ENCODE measurements around the gene FGF1. TPM values are rescaled to one million over a fixed set of nuclear protein-coding genes. Genes with fewer than 3 reads are reported as not detected.

Gene FGF1
- total RNA-seq, 1 experiment from 2014 or later, result not detected

GRCh38 chr5:142653321-142653720 lies 32.6 kb downstream of the FGF1 start:
- ChIA-PET CTCF (no interaction called here), POLR2A (no interaction called here)
- DNase-seq (ENCODE audit: low read depth, low spot score), result no peak
- Histone ChIP-seq H3K27me3 (ENCODE audit: control insufficient read depth, insufficient read depth, low read length) (no peaks in the 10 kb centered on the region), H3K27ac (ENCODE audit: low read length) (no peak overlapping the region), H3K4me3 (ENCODE audit: low read depth in 2 of 2, low read length in 2 of 2) (no peak overlapping the region), H3K9me3 (ENCODE audit: control insufficient read depth, insufficient read depth, low read depth, low read length) (no peaks in the 10 kb centered on the region), H3K4me1 (ENCODE audit: control insufficient read depth, insufficient read depth, low read length) (no peaks in the 10 kb centered on the region; the same call in 1 of the 2 replicates), H3K36me3 (ENCODE audit: control insufficient read depth, insufficient read depth, low read length) (no peaks in the 10 kb centered on the region)
- no peak for ATAC-seq
- intact Hi-C loops (cut with micrococcal nuclease; ENCODE audit: unreplicated experiment), result no loop called here
- BruUV-seq (replicated peaks), result no TSS peak
- in situ Hi-C loops (cut with HindIII; ENCODE audit: low pct_unique_long_range_greater_than_20kb, low sequenced_read_pairs), result no loop called here
- TF ChIP-seq POLR2AphosphoS5 (IDR thresholded peaks at IDR 0.05; ENCODE audit: low read depth, low read length), result no peak
- no peak for TF ChIP-seq TCF7L2 (IDR thresholded peaks at IDR 0.05; ENCODE audit: low read depth, low read length)
- TF ChIP-seq SIN3A (IDR thresholded peaks at IDR 0.05; ENCODE audit: borderline replicate concordance, insufficient read depth, low read depth, low read length), result no peak
- no peak for TF ChIP-seq CTCF (IDR thresholded peaks at IDR 0.05)
- no peak for TF ChIP-seq REST (IDR thresholded peaks at IDR 0.05; ENCODE audit: insufficient read depth in 1 of 2, low read depth in 2 of 2, low read length in 1 of 2)

- no TSS peak for BruUV-seq (replicated peaks)
- Histone ChIP-seq H3K27ac (ENCODE audit: low read length) (no peak overlapping the region), H3K36me3 (ENCODE audit: control insufficient read depth, insufficient read depth, low read length) (no peaks in the 10 kb centered on the region), H3K9me3 (ENCODE audit: control insufficient read depth, insufficient read depth, low read depth, low read length) (no peaks in the 10 kb centered on the region), H3K4me1 (ENCODE audit: control insufficient read depth, insufficient read depth, low read length) (no peaks in the 10 kb centered on the region; the same call in 1 of the 2 replicates), H3K27me3 (ENCODE audit: control insufficient read depth, insufficient read depth, low read length) (no peaks in the 10 kb centered on the region), H3K4me3 (ENCODE audit: low read depth in 2 of 2, low read length in 2 of 2) (no peak overlapping the region)
- intact Hi-C loops (cut with micrococcal nuclease; ENCODE audit: unreplicated experiment) (no loop called here), in situ Hi-C loops (cut with HindIII; ENCODE audit: low pct_unique_long_range_greater_than_20kb, low sequenced_read_pairs) (no loop called here)
- ChIA-PET POLR2A (no interaction called here), CTCF (no interaction called here)
- ATAC-seq (no peak; the same call in 1 of the 2 replicates), DNase-seq (ENCODE audit: low read depth, low spot score) (no peak)
- no peak for TF ChIP-seq REST (IDR thresholded peaks at IDR 0.05; ENCODE audit: insufficient read depth in 1 of 2, low read depth in 2 of 2, low read length in 1 of 2)
- TF ChIP-seq POLR2AphosphoS5 (IDR thresholded peaks at IDR 0.05; ENCODE audit: low read depth, low read length), result no peak
- TF ChIP-seq CTCF (IDR thresholded peaks at IDR 0.05), result no peak
- no peak for TF ChIP-seq SIN3A (IDR thresholded peaks at IDR 0.05; ENCODE audit: borderline replicate concordance, insufficient read depth, low read depth, low read length)
- TF ChIP-seq TCF7L2 (IDR thresholded peaks at IDR 0.05; ENCODE audit: low read depth, low read length), result no peak
These were observed 33.3 kb downstream of the FGF1 start for GRCh38 chr5:142652563-142652962.

Measured in Panc1 (cell line).